Heart left ventricle (tissue), 13 donors: ENCODE results near the gene SLC22A4.

Source experiments
- CTCF ChIP-seq, 12 donors: fragments of 200-600 bp; sonication (generic) in 4 of 12; IDR thresholded peaks; one replicate each; pipeline versions ENCODE4 v1.5.0 to v1.8.0; 2018 to 2022; ENCODE audit warnings: antibody characterized with exemption in 12 of 12, mild to moderate bottlenecking in 5 of 12
- POLR2A ChIP-seq, 2 donors: fragments of 450-650 bp; IDR thresholded peaks; one replicate each; pipeline ENCODE4 v1.6.1; 2017; ENCODE audit warnings: antibody characterized with exemption in 2 of 2, mild to moderate bottlenecking in 2 of 2, moderate library complexity in 2 of 2
- donor health status: ischemic (EF 13 %, LVEDD 7.1; RV severe dilation, severe dysfunction).
- donor health status: DM: no; HTN: yes; CAD: no.
- donor health status: DM: no; HTN: no; CAD: no.
- donor health status: ischemic (EF 25% LVEDD 6.9; RV normal size, moderate dysfunction).
- donor health status: ischemic (EF 25% LVEDD 5.7; RV mildly dilated, moderate dysfunction).
- donor health status: ischemic (EF 35%, LVEDD 5.7; RV mildly dilated, moderate dysfunction).
- donor health status: nonischemic (EF 11% LVEDD 7.7; RV severe dilation, severe dysfunction).
- donor health status: DM: yes; HTN: yes; CAD: no.
- donor health status: PGD.
- donor health status: ischemic (EF 29% LVEDD 5.4; RV normal size, mild dysfunction).
- donor health status: nonischemic (EF 23%, LVEDD 6.1; RV moderate dilation, normal function).

- TF ChIP-seq CTCF (IDR thresholded peaks at IDR 0.05), result no peak
- no peak for TF ChIP-seq POLR2A (IDR thresholded peaks at IDR 0.05)
Measured at GRCh38 chr5:132275367-132276220, 18.6 kb upstream of the SLC22A4 start.
